HEK293 (cell line): Measurements from ENCODE around the gene AP1G2.

Experiments used
- ATF2 ChIP-seq: fragments of 450-650 bp; formaldehyde crosslinking; IDR thresholded peaks from 2 replicates; pipeline ENCODE4 v1.5.1; 2016; ENCODE audit warnings: missing biosample characterization, missing genetic modification characterization, low read depth
- GLI4 ChIP-seq: fragments of 450-650 bp; formaldehyde crosslinking; IDR thresholded peaks from 2 replicates; pipeline ENCODE4 v1.5.1; 2016; ENCODE audit warnings: missing biosample characterization, missing genetic modification characterization
- SP2 ChIP-seq: fragments of 450-650 bp; formaldehyde crosslinking; IDR thresholded peaks from 2 replicates; pipeline ENCODE4 v1.5.1; 2016; ENCODE audit warnings: missing biosample characterization, missing genetic modification characterization
- YY1 ChIP-seq: fragments of 450-650 bp; formaldehyde crosslinking; IDR thresholded peaks from 2 replicates; pipeline ENCODE4 v1.5.1; 2018; ENCODE audit warnings: missing biosample characterization, missing genetic modification characterization
- ZNF335 ChIP-seq: fragments of 450-650 bp; formaldehyde crosslinking; conservative IDR thresholded peaks from 2 replicates; pipeline ENCODE4 v1.5.1; 2016; ENCODE audit warnings: missing biosample characterization, missing genetic modification characterization
- ZNF394 ChIP-seq: fragments of 450-650 bp; formaldehyde crosslinking; IDR thresholded peaks from 2 replicates; pipeline ENCODE4 v1.5.1; 2016; ENCODE audit warnings: missing biosample characterization, missing genetic modification characterization, mild to moderate bottlenecking, moderate library complexity, borderline replicate concordance
- ZNF426 ChIP-seq: fragments of 450-650 bp; formaldehyde crosslinking; IDR thresholded peaks from 2 replicates; pipeline ENCODE4 v1.5.1; 2017; ENCODE audit warnings: missing biosample characterization, missing genetic modification characterization, mild to moderate bottlenecking, inconsistent platforms, moderate library complexity
- TF ChIP-seq, protein P1 (sequence below): fragments of 450-650 bp; formaldehyde crosslinking; optimal IDR thresholded peaks from 2 replicates; pipeline ENCODE3; 2016; ENCODE audit warnings: missing biosample characterization, mild to moderate bottlenecking, missing genetic modification characterization
- TF ChIP-seq, protein P2 (sequence below): fragments of 450-650 bp; formaldehyde crosslinking; IDR thresholded peaks from 2 replicates; pipeline ENCODE4 v1.5.1; 2016; ENCODE audit warnings: missing biosample characterization, missing genetic modification characterization

- TF ChIP-seq SP2 (tag by site-specific recombination) = no peak
- TF ChIP-seq, protein P1, sequence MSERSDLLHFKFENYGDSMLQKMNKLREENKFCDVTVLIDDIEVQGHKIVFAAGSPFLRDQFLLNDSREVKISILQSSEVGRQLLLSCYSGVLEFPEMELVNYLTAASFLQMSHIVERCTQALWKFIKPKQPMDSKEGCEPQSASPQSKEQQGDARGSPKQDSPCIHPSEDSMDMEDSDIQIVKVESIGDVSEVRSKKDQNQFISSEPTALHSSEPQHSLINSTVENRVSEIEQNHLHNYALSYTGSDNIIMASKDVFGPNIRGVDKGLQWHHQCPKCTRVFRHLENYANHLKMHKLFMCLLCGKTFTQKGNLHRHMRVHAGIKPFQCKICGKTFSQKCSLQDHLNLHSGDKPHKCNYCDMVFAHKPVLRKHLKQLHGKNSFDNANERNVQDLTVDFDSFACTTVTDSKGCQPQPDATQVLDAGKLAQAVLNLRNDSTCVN (tag by site-specific recombination) = no peak
- no peak for TF ChIP-seq ZNF426 (tag by site-specific recombination)
- no peak for TF ChIP-seq GLI4
- TF ChIP-seq YY1 (tag by site-specific recombination) = no peak
- no peak for TF ChIP-seq ZNF394 (tag by site-specific recombination)
- TF ChIP-seq ATF2 (tag by site-specific recombination) = no peak
- TF ChIP-seq ZNF335 (tag by site-specific recombination) = no peak
- TF ChIP-seq, protein P2, sequence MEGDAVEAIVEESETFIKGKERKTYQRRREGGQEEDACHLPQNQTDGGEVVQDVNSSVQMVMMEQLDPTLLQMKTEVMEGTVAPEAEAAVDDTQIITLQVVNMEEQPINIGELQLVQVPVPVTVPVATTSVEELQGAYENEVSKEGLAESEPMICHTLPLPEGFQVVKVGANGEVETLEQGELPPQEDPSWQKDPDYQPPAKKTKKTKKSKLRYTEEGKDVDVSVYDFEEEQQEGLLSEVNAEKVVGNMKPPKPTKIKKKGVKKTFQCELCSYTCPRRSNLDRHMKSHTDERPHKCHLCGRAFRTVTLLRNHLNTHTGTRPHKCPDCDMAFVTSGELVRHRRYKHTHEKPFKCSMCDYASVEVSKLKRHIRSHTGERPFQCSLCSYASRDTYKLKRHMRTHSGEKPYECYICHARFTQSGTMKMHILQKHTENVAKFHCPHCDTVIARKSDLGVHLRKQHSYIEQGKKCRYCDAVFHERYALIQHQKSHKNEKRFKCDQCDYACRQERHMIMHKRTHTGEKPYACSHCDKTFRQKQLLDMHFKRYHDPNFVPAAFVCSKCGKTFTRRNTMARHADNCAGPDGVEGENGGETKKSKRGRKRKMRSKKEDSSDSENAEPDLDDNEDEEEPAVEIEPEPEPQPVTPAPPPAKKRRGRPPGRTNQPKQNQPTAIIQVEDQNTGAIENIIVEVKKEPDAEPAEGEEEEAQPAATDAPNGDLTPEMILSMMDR (tag by site-specific recombination) = no peak
These were observed 9.1 kb downstream of the AP1G2 start for GRCh38 chr14:23558346-23559009.
